Measurements from ENCODE around the gene LHFPL2. TPM values are rescaled to one million over a fixed set of nuclear protein-coding genes. Genes with fewer than 3 reads are reported as not detected.

The LHFPL2 gene
- total RNA-seq, 1 experiment from 2014 or later, result 49.7 TPM

GRCh38 chr5:78638423-78638822 lies 10.1 kb downstream of the LHFPL2 start:
- no TSS peak for BruUV-seq (replicated peaks)
- intact Hi-C loops (cut with micrococcal nuclease; ENCODE audit: unreplicated experiment), result loop anchor here (5.0 kb wide), 1 partner anchor 329 kb away; no protein-coding TSS in a partner anchor
- no peaks in the 10 kb centered on the region for H3K27me3 ChIP-seq (replicated peaks; ENCODE audit: control insufficient read depth, insufficient read depth, low read length)
- peaks cover 34% of the 10 kb centered on the region for H3K4me1 ChIP-seq
- no peak overlapping the region for H3K4me3 ChIP-seq (ENCODE audit: low read depth, low read length)
- ChIA-PET POLR2A (no interaction called here), CTCF (no interaction called here)
- TF ChIP-seq CTCF (IDR thresholded peaks at IDR 0.05; ENCODE audit: insufficient read depth in 1 of 2, low read depth in 1 of 2, low read length in 1 of 2, severe bottlenecking in 1 of 2, unreplicated experiment in 1 of 2), result no peak
- DNase-seq, result peak; percentile 69 to 82
- Mint-ChIP-seq H3K27ac (ENCODE audit: unreplicated experiment) (no peak overlapping the region), H3K27me3 (ENCODE audit: insufficient read depth, unreplicated experiment) (no peaks in the 10 kb centered on the region), H3K4me1 (ENCODE audit: low read depth, unreplicated experiment) (peaks cover 46% of the 10 kb centered on the region), H3K36me3 (ENCODE audit: insufficient read depth, unreplicated experiment) (peaks cover 18% of the 10 kb centered on the region), H3K9me3 (ENCODE audit: unreplicated experiment) (no peaks in the 10 kb centered on the region), H3K4me3 (ENCODE audit: unreplicated experiment) (no peak overlapping the region)
- H3K36me3 ChIP-seq (ENCODE audit: control insufficient read depth, insufficient read depth, low read length), result no peaks in the 10 kb centered on the region
- no peaks in the 10 kb centered on the region for H3K9me3 ChIP-seq

GRCh38 chr5:78637468-78637867 lies 11.1 kb downstream of the LHFPL2 start:
- H3K4me3 Mint-ChIP-seq (ENCODE audit: unreplicated experiment), result no peak overlapping the region
- H3K4me1 Mint-ChIP-seq (ENCODE audit: low read depth, unreplicated experiment), result peaks cover 39% of the 10 kb centered on the region
- Histone ChIP-seq H3K4me1 (peaks cover 34% of the 10 kb centered on the region), H3K9me3 (no peaks in the 10 kb centered on the region), H3K4me3 (ENCODE audit: low read depth, low read length) (no peak overlapping the region), H3K27me3 (replicated peaks; ENCODE audit: control insufficient read depth, insufficient read depth, low read length) (no peaks in the 10 kb centered on the region), H3K36me3 (ENCODE audit: control insufficient read depth, insufficient read depth, low read length) (peaks cover 3% of the 10 kb centered on the region; the same call in 1 of the 2 replicates)
- intact Hi-C loops (cut with micrococcal nuclease; ENCODE audit: unreplicated experiment), result loop anchor here (5.0 kb wide), 1 partner anchor 330 kb away; no protein-coding TSS in a partner anchor
- no peaks in the 10 kb centered on the region for H3K9me3 Mint-ChIP-seq (ENCODE audit: unreplicated experiment)
- H3K27me3 Mint-ChIP-seq (ENCODE audit: insufficient read depth, unreplicated experiment), result no peaks in the 10 kb centered on the region
- CTCF ChIA-PET, result no interaction called here
- peaks cover 25% of the 10 kb centered on the region for H3K36me3 Mint-ChIP-seq (ENCODE audit: insufficient read depth, unreplicated experiment)
- BruUV-seq (replicated peaks), result no TSS peak
- TF ChIP-seq CTCF (IDR thresholded peaks at IDR 0.05; ENCODE audit: insufficient read depth in 1 of 2, low read depth in 1 of 2, low read length in 1 of 2, severe bottlenecking in 1 of 2, unreplicated experiment in 1 of 2), result no peak
- POLR2A ChIA-PET, result interaction anchor here (0.5 kb wide), 1 partner anchor 355 kb away, joined by 4 read pairs; no protein-coding TSS in a partner anchor
- no peak for DNase-seq
- no peak overlapping the region for H3K27ac Mint-ChIP-seq (ENCODE audit: unreplicated experiment)

GRCh38 chr5:78636682-78637081 lies 11.9 kb downstream of the LHFPL2 start:
- Mint-ChIP-seq H3K36me3 (ENCODE audit: insufficient read depth, unreplicated experiment) (peaks cover 33% of the 10 kb centered on the region), H3K9me3 (ENCODE audit: unreplicated experiment) (no peaks in the 10 kb centered on the region), H3K27me3 (ENCODE audit: insufficient read depth, unreplicated experiment) (no peaks in the 10 kb centered on the region), H3K4me1 (ENCODE audit: low read depth, unreplicated experiment) (peaks cover 31% of the 10 kb centered on the region), H3K4me3 (ENCODE audit: unreplicated experiment) (no peak overlapping the region), H3K27ac (ENCODE audit: unreplicated experiment) (no peak overlapping the region)
- no peak for TF ChIP-seq CTCF (IDR thresholded peaks at IDR 0.05; ENCODE audit: insufficient read depth in 1 of 2, low read depth in 1 of 2, low read length in 1 of 2, severe bottlenecking in 1 of 2, unreplicated experiment in 1 of 2)
- Histone ChIP-seq H3K9me3 (no peaks in the 10 kb centered on the region), H3K4me3 (ENCODE audit: low read depth, low read length) (no peak overlapping the region), H3K4me1 (peaks cover 34% of the 10 kb centered on the region), H3K36me3 (ENCODE audit: control insufficient read depth, insufficient read depth, low read length) (peaks cover 3% of the 10 kb centered on the region; the same call in 1 of the 2 replicates), H3K27me3 (replicated peaks; ENCODE audit: control insufficient read depth, insufficient read depth, low read length) (no peaks in the 10 kb centered on the region)
- no peak for DNase-seq
- POLR2A ChIA-PET, result no interaction called here
- intact Hi-C loops (cut with micrococcal nuclease; ENCODE audit: unreplicated experiment), result loop anchor here (5.0 kb wide), 1 partner anchor 331 kb away; no protein-coding TSS in a partner anchor
- CTCF ChIA-PET, result no interaction called here
- no TSS peak for BruUV-seq (replicated peaks)

Measured in Caco-2 (cell line).